H1 (cell line): ENCODE results near the gene RFNG. TPM values are rescaled to one million over a fixed set of nuclear protein-coding genes. Genes with fewer than 3 reads are reported as not detected.

Source experiments
- SRF ChIP-seq: IDR thresholded peaks from 2 replicates; pipeline ENCODE4 v1.6.1; 2011; ENCODE audit warnings: mild to moderate bottlenecking, low read depth, low read length, moderate library complexity
- polyA plus RNA-seq, 7 experiments: library from polyadenylated mRNA; depleted of rRNA in 3 of 7; stranded (reverse) in 5 of 7; unstranded in 2 of 7; fragments of >200 nt in 5 of 7; fragments of 200-250 nt in 2 of 7; gene quantifications; 1 replicate in 5 of 7; 2 replicates in 1 of 7; 4 replicates in 1 of 7; pipeline versions ENCODE4 v1.2.1 to v1.2.3, GENCODE V29; 2011 to 2013; ENCODE audit warnings: missing spikeins in 2 of 7, mixed read lengths in 2 of 7
- total RNA-seq: library from RNA; stranded (reverse); fragmentation: NEBNext Ultra II Directional; extraction: Animal tissue kit (Norgen Biotek cat#: 25700); gene quantifications from 2 replicates; pipeline ENCODE4 v1.2.1, GENCODE V29; 2021
- TF ChIP-seq, protein P1 (sequence below): IDR thresholded peaks from 2 replicates; pipeline ENCODE4 v1.6.1; 2011; ENCODE audit warnings: low read depth, mild to moderate bottlenecking, low read length; ENCODE audit not compliant: insufficient read depth

RFNG gene
- total and polyA plus RNA-seq, 2 of the 8 experiments (the other 6 are each of a cell fraction or from before 2014, with no cell fraction given): 26.7 to 28.4 TPM

DNA sequence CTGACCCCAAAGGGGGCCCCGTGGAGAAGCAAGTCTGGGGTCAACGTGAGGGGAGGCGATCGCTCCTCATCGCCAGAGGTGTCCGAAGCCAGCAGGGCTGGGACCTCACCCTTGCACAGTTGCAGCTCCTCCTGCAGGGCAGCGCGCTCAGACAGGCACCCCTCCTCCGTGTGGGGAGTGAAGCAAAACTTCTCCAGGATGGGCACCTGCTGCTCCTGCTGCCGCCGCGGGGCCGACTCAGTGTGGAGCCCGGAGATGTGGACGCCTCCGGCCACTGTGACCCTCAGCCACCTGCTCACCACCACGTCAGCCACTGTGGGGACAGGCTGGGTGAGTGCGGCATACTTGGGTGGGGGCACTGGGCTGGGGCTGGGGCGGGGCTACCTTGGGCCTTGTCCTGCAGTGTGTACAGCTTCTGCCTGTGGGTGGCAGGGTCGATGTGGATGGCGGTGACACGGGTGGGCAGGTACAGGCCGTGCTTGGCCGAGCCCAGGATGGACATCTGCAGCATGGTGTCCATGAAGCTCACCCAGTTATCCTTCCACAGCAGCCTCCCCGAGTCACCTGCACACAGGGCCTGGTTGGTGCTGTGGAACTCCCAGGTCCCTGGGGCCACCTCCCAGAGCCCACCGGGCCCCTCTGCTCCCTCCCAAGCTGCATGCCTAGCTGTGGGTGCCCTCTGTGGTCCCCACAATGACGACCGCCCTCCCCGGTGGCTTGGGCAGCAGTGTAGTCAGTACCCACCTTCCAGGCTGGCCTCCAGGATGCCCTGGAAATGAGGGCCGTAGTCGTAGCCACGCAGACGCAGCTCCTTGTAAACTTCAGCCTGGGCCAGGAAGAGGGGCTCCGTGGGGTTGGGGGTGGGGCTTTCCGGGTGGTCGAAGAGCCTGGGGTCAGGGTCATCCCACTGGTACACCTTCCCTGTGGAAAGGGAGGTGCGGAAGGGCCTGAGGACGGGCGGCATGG, 35.6 kb upstream of the RFNG start (continued):
- TF ChIP-seq, protein P1, sequence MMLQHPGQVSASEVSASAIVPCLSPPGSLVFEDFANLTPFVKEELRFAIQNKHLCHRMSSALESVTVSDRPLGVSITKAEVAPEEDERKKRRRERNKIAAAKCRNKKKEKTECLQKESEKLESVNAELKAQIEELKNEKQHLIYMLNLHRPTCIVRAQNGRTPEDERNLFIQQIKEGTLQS: no peak
- no peak for TF ChIP-seq SRF
